ENCODE data around the gene IGF2BP3.

Gene IGF2BP3

DNA sequence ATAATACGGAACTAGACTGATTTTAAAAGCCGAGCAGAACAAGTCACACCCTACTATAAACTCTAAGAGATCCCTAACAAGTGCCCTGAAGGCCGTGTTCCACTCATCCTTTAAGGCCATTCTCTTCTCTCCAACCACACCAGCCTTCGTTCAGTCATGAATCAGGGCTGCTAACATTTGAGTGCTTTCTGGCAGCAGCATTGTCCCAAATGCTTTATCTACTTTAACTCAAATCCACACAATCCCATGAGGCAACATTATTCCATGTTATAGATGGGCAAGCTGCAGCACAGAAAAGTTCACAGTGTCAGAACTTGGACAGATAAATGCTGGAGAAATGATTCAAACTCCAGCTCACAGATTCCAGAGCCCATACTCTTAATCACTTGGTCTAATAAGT is 97.7 kb downstream of the IGF2BP3 start:
- no peak for DNase-seq

DNA sequence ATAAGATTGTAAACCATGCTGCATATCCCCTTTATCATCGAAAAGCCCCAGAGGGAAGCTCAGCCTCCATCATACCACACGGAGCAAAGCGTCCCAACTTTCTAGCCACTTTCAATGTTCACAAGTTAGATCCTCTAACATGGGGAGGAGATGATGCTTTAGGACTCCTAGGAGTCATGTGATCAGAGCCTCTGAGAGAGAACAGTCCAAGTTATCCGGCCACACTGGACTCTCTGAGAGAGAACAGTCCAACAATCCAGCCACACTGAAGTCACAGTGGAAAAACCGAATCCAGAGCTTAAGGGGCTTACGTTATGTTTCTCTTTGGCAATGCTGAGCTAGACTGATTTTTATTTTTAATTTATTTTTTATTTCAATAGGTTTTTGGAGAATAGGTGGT is 98.6 kb downstream of the IGF2BP3 start:
- no peak for DNase-seq

- DNase-seq = no peak
Measured at GRCh38 chr7:23369695-23370404, 100.4 kb downstream of the IGF2BP3 start.

- DNase-seq = no peak
Measured at GRCh38 chr7:23369100-23369499, 101.2 kb downstream of the IGF2BP3 start.

DNA sequence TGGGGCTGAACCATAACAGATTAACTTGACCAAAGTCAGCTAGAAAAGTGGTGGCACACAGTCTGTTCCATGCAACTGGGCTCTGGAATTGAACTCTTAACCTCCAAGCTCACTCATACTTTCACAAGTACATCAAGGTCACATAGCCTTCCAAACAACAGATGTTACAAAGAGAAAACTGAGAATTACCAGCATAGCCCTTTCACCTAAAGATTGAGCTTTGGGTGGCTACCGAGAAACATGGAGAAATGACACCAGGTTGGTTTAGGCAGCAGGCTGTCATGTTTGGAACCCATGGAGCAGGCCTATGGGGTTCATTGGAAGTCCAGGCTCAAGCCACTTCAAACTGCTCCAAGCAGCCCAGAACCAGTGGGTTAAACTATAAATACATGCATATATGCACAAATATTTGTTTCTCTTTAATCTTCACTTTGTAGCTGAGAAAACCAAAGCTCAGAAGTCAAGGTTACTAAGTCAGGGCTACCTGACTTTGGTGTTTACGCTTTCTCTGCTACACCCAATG is 112.1 kb downstream of the IGF2BP3 start:
- DNase-seq = no peak

DNA sequence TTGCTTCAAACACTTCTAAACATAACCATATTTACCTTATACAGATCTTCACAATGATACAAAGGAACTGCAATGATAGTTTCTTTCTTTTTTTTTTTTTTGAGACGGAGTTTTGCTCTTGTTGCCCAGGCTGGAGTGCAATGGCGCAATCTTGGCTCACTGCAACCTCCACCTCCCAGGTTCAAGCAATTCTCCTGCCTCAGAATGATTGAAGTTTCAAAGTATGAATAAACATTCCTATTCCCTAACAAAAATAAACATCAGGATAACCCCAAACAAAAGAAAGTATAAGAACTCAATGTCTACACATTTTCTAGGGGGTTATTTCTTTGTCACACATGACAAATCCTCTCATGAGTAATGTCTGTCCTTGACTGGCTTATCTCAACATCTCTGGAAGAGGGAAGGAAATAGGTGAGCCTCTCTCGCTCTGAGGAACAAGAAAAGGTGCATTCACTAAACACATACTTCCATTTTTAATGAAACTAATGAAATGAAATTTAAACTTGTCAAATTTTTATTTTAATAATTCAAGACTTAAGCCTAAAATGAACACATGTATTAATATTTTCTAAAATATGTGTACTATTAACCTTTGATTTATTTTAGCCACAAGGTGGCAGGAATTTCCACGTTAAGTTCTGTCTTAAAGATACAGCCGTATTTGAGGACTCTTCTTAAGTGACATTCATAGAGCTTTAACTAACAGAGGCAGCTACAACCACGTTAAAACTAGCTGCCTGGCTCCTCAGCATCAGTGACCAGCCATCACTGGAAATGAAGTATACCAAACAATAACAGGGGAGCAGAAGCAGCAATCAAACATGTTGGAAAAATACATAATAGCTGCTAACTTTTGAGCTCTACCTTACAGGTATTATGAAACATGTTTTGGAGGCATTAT is 112.8 kb downstream of the IGF2BP3 start:
- DNase-seq = no peak

- DNase-seq = no peak
Measured at GRCh38 chr7:23356726-23357125, 113.6 kb downstream of the IGF2BP3 start.

- DNase-seq = no peak
Measured at GRCh38 chr7:23356168-23356567, 114.1 kb downstream of the IGF2BP3 start.

DNA sequence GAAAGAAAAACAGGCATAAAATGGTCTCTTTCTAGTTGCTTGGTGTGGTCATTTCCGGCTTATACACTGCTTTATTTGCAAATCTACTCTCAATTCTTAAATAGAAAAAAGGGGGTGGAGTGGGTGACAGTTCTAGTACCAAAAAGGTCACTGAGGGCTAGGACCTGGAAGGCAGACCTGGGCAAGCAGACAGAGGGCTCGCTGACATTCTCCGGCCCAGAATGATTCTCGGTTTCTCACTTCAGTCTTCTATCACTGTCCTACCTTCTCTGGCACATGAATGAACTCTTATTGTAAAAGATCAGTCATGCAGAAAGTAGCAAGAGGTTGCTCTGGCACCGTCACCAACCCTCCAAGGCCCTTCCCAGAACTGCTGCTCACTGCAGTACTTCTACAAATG is 117.1 kb downstream of the IGF2BP3 start:
- DNase-seq = no peak

DNA sequence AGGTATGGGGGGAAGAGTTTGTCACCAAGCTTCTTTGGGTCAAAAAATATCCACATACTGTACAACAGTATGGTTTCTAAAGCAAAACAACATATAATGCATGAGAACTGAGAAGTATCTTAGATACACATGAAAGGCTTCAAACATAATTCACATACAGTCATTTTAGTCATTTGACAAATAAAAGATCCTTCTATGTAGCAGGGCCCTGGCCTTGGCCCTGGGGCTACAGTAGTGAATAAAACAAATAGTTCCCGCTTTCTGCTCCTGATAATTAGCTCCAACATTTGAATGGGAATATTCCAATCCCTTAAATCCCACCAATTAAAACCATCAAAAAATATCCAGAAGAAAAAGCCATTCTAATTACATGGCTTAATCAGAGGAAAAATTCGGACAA is 119.8 kb downstream of the IGF2BP3 start:
- DNase-seq = no peak

- no peak for DNase-seq
Measured at GRCh38 chr7:23349484-23350157, 120.7 kb downstream of the IGF2BP3 start.

DNA sequence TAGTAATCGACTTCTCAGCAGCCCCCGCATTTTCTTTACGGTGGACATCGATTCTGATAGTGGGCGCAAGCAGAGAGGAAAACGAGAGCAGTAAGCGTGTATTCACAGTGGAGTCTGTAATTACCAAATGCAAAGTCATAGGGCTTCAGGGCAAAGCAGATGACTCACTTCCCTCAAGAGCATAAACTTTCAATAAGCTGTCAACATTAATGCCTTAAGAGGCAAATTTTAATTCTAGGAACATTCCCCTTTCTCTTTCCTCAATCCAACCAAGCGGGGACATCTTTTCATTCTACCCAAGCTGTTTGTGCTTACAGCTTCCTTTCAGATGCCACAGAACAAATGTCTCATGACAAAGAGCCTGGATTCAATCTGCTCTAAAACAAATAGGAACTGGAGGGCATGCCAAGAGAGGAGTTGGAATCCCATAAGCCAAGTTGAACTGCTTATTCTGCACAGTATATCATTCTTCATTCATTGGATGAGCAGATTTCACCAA is 122.6 kb downstream of the IGF2BP3 start:
- DNase-seq = no peak

GRCh38 chr7:23347033-23347681 is 123.1 kb downstream of the IGF2BP3 start:
- no peak for DNase-seq

- DNase-seq = no peak
Measured at GRCh38 chr7:23346316-23346715, 124.0 kb downstream of the IGF2BP3 start.

DNA sequence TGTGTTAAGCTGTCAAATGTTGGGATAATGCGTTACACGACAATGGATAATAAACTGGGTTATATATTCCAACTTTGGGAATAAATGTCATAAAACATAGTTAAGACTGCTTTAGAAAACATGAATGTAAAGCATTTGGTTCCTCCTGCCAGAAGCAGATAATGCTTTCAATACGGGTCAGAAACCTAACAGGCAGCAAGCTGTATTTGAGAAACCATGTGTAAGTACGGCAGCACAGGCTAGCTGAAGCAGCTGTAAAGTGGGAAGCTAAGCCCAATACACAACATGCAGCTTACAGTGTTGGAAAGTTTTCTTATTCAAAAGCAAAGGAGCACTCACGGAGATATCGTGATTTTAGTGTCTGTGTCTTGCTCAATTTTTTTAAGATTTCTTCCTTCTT is 124.7 kb downstream of the IGF2BP3 start:
- no peak for DNase-seq

- DNase-seq = no peak
Measured at GRCh38 chr7:23343806-23344475, 126.3 kb downstream of the IGF2BP3 start.

- DNase-seq = no peak
Measured at GRCh38 chr7:23343102-23343501, 127.2 kb downstream of the IGF2BP3 start.

GRCh38 chr7:23341846-23342598 is 128.3 kb downstream of the IGF2BP3 start:
- no peak for DNase-seq

GRCh38 chr7:23338863-23339262 is 131.4 kb downstream of the IGF2BP3 start:
- no peak for DNase-seq

- DNase-seq = no peak
Measured at GRCh38 chr7:23338439-23338838, 131.9 kb downstream of the IGF2BP3 start.

GRCh38 chr7:23337374-23337773 is 132.9 kb downstream of the IGF2BP3 start:
- no peak for DNase-seq

All from activated naive CD4-positive, alpha-beta T cell (primary cell).